ENCODE results near the gene RPS6KB1.
"Not testable (repeated sequence)": the region's sequence is repeated elsewhere in the genome, so short reads cannot be mapped to it uniquely, and the experiment has no call there.

DNA sequence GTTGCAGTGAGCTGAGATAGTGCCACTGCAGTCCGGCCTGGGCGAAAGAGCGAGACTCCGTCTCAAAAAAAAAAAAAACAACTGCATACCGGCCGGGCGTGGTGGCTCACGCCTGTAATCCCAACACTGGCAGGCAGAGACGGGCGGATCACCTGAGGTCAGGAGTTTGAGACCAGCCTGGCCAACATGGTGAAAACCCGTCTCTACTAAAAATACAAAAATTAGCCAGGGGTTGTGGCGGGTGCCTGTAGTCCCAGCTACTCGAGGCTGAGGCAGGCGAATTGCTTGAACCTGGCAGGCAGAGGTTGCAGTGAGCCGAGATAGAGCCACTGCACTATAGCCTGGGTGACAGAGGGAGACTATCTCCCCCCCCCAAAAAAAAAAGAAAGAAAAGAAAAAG is 42.6 kb upstream of the RPS6KB1 start:
- not testable (repeated sequence) for TF ChIP-seq ZBTB33 (IDR thresholded peaks at IDR 0.05; ENCODE audit: extremely low read depth, insufficient replicate concordance, low read length); RAD21 (IDR thresholded peaks at IDR 0.05; ENCODE audit: low read depth); CEBPB (IDR thresholded peaks at IDR 0.05; ENCODE audit: low read depth); POLR2AphosphoS5 (IDR thresholded peaks at IDR 0.05; ENCODE audit: low read depth, low read length); POLR2A (IDR thresholded peaks at IDR 0.05; ENCODE audit: borderline replicate concordance, extremely low read depth, insufficient read depth, insufficient read length)
- TF ChIP-seq, protein P1, sequence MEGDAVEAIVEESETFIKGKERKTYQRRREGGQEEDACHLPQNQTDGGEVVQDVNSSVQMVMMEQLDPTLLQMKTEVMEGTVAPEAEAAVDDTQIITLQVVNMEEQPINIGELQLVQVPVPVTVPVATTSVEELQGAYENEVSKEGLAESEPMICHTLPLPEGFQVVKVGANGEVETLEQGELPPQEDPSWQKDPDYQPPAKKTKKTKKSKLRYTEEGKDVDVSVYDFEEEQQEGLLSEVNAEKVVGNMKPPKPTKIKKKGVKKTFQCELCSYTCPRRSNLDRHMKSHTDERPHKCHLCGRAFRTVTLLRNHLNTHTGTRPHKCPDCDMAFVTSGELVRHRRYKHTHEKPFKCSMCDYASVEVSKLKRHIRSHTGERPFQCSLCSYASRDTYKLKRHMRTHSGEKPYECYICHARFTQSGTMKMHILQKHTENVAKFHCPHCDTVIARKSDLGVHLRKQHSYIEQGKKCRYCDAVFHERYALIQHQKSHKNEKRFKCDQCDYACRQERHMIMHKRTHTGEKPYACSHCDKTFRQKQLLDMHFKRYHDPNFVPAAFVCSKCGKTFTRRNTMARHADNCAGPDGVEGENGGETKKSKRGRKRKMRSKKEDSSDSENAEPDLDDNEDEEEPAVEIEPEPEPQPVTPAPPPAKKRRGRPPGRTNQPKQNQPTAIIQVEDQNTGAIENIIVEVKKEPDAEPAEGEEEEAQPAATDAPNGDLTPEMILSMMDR (IDR thresholded peaks at IDR 0.05 in 2 of 3, conservative IDR thresholded peaks at IDR 0.05 in 1 of 3; ENCODE audit: borderline replicate concordance in 1 of 3, insufficient read depth in 1 of 3, low read depth in 2 of 3, low read length in 2 of 3) = not testable (repeated sequence)
